ENCODE results near the gene PFKL.

- TF ChIP-seq CTCF (IDR thresholded peaks at IDR 0.05) (no peak), POLR2A (IDR thresholded peaks at IDR 0.05) (no peak)
Observed at GRCh38 chr21:44327603-44327974, 27.7 kb downstream of the PFKL start.
